NCI-H2107 (cell line): Measurements from ENCODE around the gene LSM10.

Experiments
- DNase-seq: peaks from one replicate; lab custom pipeline; 2025; lab: John Stamatoyannopoulos, UW

Gene LSM10

DNA sequence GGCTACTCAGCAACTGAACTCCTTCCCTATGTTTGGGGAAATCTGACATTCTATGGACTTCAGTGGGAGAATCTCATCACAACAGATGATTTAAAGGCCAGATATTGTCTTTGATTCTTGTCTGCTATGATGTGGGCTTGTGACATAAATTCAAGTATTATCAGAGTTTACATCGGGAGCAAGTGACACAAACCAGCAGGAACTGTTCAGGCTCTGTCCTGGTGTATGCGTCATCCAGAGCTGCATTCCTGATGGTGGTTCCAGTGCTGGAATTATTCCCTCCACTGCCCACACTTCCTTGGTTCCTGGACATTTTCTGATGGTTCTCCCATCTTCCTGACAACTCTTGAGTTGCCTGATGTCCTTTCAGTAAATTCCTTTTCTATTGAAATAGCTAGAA, 10.8 kb upstream of the LSM10 start:
- DNase-seq, result no peak

DNA sequence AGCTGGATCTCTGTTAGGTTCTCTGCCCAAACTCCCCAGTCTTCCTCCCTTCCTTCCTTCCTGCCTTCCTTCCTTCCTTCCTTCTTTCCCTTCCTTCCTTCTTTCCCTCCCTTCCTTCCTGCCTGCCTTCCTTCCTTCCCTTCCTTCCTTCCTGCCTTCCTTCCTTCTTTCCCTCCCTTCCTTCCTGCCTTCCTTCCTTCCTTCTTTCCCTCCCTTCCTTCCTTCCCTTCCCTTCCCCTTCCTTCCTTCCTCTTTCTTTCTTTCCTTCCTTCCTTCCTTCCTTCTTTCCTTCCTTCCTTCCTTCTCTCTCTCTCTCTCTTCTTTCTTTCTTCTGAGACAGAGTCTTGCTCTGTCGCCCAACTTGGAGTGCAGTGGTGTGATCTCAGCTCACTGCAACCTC, 8.7 kb upstream of the LSM10 start:
- DNase-seq, result no peak

DNA sequence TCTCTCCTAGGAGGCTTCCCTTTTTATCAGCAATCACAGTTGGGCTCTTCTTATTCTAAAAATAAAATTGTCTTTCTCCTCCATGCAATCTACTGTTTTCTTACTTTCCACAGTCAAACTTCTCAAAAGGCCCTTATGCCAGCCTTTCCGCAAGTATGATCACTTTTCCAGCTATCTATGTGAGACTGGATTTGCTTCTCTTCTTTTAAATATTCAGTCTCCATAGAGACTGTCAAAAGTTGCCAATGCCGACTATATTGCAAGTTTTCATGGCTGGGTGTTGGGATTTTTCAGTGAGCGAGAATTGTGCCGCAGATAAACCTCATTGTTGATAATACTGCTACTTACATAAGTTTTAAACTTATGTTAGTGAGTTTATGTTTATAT, 4.8 kb upstream of the LSM10 start:
- no peak for DNase-seq

DNA sequence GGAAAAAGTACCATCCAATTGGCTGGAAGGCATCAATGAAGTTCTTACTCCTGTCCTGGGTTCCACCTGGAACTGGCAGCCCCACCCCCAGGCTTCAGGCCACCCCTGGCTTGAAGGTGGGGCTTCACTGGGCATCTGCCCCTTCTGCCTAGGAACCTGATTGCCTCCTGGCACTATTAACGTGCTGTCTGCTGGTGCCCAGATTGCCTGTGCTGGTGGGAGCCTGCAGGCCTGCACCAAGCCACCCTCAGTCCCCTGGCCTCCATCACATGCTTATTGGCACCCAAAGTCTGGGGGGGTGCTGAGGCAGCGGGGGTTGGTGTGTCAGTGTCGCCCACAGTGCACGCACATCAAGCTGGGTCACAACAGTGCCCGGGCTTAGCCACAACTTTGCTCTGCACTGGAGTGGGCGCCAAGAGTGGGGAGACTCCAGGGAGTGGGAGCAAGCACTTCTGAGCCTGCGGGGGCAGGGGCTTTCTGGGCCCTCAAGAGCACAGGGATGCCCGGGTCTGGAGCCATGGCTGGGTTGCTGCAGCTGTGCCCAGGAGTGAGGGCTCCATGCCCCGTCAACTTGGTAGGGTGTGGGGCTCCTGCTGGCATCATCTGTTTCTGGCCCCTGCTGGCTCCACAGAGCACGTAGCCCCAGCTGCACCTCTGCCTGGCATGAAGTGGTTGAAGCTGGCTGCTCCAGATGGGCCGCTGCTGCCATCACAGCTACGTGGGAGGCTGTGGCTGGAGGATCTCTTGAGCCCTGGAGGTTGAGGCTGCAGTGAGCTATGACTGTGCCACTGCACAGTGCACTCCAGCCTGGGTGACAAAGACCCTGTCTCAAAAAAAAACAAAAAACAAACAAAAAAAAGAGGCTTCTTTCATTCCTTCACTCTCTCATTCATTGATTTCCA, 4.1 kb upstream of the LSM10 start:
- DNase-seq, result no peak

DNA sequence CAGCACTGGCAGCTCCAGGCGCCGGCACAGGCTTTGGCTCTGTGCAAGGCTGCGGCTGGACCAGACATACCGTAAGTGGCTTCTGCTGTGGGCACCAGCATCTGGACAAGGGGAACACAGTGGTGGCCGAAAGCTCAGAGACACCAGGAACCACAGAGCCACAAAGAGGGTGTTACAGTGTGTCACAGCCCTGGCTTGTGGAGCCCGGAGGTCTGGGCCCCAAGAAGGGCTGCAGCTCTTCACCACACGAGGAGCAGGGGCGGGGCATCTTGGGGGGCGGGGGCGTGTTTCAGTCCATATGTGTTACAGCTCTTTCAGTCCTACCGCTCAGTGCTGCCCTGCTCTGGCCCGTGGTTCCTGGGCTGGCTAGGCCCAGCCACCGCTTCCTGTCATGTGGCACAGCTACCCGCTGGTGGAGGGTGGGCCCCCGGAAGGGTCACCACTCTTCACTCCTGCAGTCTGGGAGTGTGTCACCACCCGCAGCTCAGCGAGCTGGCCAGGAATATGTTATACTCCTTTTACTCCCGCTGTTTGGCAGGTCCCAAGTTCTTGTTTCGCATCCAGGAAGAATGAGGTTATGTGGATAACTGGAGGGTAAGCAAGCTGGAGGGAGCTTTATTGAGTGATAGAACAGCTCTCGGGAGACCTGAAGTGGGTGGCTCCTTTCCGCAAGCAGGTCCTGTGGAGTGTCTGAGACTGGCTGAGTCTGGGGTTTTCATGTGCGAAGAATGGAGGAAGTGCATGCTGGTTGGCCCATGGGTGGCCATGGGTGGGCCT, 3.3 kb upstream of the LSM10 start:
- DNase-seq, result no peak

DNA sequence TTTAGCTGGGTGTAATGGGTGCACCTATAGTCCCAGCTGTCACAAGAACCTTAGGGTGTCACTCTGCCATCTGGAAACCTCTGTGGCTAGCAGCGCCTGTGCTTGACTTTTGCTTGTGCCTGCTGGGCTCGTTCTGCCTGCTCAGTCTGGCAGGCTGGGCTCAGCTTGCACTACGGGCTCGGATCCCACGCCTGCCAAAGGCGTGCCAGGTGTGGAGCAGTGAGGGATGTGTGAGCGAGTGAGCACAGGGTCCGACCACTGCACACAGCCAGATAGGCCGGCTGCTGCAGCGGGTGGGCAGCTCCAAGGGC, 2.8 kb upstream of the LSM10 start:
- no peak for DNase-seq

DNA sequence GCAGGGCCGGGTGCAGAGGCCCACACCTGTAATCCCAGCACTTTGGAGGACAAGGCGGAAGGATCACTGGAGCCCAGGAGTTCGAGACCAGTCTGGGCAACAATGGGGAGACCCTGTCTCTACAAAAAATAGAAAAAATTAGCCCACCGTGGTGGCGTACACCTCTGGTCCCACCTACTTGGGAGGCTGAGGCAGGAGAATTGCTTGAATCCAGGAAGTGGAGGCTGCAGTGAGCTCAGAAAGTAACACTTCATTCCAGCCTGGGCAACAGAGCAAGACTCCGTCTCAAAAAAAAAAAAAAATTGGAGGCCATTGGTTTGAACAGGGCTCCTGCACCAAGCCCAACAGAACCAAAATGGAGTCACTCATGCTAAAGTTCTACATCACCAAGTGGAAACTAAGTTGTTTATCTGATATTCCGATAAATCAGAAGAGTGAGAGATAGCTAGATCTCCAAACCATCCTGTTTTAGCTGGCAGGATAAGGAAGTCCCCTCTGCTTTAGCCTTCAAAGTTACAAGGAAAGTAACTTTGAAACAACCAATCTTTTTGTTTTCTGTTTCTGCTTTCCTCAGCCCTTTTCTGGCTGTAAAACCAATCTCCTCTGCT, 766 bp upstream of the LSM10 start:
- no peak for DNase-seq

DNA sequence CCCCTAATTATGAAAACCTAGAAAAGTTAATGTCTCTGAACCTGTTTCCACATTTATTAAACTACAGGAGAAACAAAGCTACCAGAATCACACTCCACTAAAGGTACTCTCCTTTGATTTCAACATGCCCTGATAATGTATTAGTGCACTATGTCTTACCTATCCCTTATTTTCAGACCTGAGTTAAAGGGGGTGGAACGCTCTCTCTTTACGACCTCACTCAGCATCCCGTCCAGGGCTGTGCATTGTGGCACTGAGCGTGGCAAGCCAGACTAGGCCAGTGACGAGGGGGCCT, 678 bp downstream of the LSM10 start:
- DNase-seq, result no peak

DNA sequence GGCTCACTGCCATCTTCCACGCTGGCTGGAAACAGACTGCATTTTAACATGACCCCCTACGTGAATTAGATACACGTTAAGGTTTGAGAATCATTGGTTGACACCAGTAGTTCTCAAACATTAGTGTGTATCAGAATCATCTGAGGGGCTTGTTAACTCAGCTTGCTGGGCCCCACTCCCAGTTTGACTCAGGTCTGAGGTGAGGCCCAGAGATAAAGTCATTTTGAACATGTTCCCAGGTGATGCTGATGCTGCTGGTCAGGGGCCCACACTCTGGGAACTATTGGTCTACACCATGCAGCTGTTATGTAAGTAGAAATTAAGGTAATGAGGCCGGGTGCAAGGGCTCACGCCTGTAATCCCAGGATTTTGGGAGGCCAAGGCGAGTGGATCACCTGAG, 1.3 kb downstream of the LSM10 start:
- no peak for DNase-seq

DNA sequence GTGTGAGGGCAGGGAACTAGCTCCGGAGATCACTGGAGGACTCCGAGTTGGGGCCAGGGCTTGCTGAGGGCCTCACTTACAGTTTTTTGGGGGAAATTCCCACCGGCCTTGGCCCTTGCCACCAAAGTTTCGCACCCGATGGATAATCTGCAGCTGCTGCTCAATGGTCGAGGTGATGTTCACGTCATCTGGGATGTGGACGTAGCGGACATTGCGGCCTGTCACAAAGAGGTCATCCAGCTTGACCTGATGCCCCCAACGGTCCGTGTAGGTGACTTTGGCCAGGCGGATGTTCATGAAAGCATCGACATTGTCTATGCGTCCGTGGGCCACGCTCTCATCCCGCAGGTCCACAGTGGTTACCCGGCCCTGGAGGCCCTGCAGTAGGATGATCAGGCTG, 4.0 kb downstream of the LSM10 start:
- no peak for DNase-seq

DNA sequence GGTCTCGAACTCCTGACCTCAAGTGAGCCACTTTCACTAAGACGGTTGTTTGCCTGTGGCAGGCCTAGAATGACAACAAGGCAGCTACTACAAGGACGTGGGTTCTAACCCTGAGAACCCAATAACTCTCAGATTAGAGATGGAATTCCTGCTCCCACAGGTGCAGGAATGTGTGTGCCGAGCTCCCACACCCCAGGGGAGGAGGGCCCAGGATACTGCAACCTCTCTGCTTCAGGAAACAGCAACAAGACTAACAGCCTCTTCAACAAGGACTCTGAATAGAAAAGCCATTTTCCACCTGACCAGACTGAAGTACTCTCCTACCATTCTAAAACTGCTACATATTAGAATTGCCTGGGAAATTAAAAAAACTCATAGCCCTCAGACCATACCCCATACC, 4.9 kb downstream of the LSM10 start:
- DNase-seq, result no peak

DNA sequence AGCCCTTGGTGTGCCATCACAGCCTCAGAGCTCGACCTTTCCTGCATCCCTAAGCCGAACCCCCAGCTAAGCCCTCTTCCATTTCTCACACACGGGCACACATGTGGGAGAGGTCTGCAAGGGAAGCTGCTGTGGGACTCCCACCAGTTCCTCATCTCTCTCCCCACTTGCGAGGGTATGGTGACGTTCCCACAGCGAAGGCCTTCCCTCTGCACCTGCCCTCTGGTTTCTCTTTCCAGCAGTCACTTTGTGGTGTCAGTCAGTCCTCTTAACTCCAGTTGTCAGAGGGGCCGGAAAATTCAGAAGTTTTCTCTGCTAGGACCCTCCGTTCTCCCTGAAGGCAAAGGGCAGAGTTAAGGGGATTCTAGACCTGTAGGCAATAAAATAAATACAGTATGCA, 6.4 kb downstream of the LSM10 start:
- no peak for DNase-seq

DNA sequence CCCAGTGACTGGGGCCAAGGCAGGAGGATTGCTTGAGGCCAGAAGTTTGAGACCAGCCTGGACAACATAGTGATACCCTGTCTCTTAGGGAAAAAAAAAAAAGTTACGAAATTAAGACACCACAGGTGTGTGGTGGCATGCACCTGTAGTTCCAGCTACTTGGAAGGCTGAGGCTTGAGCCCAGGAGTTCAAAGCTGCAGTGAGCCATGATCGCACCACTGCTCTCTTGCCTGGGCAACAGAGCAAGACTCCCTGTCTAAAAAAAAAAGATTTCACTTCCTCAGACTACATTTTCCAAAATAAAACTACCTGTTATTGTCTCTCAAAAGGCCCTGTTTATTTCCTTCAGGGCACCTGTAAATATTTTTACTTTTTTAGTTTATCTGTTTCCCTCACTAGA, 7.3 kb downstream of the LSM10 start:
- DNase-seq, result no peak

DNA sequence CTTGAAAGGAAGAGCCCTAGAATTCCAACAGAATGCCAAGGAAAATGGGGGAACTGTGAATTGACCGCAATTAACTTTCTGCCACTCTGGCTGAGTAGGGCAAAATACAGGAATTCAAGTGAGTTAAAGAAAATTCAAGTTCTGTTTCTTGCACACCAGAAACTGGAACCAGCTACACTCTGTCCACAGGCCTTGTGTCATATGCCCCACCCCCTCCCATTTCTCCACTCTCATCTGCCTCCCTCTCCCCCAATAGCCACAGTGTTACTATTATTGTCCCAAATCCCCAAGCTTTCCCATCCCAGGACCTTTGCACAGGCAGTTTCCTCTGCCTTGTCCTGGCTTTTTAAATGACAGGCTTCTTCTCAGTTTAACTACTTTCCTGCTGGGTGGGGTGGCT, 7.7 kb downstream of the LSM10 start:
- DNase-seq, result no peak

DNA sequence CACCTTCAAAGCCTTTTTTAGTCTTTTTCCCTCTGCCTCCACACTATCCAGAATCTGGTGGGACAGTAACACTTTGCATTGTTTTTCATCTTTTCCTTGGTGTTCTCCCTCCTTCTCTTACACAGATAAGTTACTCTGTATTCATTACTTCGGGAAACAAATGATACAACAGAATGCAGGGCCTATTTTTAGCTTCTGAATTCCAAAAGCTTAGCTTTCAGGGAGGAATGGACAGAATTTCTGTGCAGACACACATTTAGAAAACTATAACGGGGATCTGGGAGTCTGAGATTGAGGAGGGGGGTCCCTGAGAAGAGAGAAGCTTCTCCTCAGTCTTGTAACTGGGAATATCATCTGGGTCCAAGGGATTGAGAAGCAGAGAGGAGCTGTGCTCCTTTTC, 8.4 kb downstream of the LSM10 start:
- no peak for DNase-seq

DNA sequence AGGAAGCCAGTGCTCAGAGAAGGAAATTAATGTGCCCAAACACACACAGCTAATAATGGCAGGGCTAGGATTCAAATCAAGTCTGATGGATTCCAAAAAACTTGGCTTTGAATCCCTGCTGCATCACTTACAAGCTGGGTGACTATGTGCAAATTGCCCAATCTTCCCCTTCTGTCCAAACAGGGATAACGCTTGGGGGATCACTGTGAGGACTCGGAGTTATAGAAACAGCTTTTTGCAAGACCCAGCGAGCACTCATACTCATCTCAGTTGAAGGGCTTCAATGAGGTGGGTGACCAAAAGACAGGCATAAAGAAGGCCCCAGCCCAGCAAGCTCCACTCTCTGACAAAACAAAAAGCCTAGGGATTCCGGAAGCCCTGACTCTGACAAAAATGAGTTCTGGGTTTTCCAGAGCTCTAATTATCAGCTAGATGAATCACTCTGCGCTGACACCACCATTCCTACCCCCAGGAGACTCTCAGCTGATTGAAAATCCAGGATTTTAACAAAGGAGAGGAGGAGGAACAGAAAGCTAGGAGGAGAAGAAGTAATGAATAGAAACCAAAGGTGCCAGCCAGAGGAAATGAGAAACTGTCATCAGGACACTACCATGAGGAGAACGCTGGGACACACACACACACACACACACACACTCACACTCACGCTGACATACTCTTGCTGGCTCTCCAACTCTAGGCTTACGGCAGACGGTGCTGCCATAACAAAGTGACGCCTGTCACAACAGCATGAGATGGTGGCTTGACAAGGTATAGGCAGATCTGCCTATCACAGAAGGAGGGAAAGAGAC, 10.4 kb downstream of the LSM10 start:
- no peak for DNase-seq

DNA sequence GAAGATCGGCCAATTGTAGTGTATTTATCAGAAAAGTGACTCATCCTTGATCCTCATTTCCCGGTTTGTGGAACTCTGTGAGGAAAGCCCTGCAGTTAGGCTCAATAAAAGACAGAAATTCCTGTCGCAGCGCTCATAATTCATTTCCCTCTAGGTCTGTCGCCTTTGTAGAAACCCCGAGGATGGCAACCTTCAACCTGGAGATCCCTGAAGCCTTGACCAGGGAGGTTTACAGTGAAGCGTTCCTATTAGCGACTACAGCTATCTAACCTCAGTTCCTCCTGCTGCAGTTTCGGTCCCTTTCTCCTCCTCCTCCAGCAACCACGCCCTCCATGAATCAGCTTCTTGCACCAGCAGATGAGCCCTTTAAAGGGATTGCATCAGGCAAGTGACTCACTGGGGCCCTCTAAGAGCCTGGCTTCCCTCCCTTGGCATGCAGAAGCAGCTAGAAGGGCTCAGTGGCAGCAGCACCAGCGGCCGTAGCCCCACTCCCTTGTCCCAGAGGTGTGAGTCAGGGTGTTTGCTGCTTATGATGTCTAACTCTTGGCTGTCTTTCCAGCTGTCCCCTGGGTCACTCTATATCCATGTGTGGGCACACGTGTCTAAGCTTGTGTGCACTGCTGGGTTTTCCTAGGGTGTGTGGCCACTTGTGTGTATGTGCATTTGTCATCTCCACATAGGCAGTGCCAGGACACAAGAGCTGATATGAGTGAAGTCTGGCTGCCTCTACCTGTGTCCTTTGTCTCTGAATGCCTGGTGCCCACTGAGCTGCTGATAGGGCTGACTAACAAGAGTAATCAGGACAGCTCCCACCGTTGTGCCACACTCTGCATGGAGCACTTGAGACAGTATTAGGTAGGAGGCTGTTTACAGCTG, 11.2 kb downstream of the LSM10 start:
- DNase-seq, result peak; percentile 73

DNA sequence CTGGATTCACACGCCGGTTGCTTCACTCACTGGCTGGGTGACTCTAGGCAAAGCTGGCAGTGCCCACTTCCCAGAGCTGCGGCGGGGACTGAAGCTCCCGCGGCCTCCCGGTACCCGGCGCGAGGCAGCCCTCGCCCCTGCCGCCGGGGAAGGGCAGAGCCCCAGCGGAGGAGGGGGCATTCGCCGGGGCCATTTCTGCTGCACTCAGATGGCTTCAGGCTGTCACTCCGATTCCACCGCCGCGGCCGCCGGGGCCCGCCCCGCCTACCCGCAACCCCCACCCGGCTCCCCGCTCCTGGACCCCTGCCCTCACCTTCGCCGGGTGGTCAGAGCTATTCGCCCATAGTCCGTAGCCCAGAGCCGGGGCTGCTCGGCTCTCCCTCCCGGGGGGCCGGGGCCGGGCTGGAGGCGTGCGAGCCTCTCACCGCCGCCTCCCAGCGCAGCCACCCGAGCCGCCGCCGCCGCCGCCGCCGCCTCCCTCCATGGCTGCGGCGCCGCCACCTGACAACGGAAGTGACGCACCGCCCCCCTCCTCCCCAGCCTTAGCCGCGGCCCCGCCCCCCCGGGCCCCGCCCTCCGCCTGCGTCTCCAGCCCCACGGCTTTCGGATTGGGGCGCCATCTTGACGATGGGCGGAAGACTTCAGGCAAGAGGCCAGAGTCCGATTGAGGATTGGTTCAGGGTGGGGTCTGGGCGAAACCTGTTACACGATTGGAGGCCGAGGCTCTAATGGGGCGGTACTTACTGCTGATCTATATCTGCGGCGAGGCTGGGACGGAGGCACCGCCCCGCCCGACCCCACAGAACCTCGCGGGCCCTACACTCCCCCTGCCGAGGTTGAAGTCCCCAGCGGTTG, 12.1 kb downstream of the LSM10 start, which contains the start of gene STK40:
STK40 (minus strand) TSS at position 515 of the 855 bp plus-strand sequence. CDS start 24,592 bp downstream, outside the sequence.
- DNase-seq, result peak; percentile 97

DNA sequence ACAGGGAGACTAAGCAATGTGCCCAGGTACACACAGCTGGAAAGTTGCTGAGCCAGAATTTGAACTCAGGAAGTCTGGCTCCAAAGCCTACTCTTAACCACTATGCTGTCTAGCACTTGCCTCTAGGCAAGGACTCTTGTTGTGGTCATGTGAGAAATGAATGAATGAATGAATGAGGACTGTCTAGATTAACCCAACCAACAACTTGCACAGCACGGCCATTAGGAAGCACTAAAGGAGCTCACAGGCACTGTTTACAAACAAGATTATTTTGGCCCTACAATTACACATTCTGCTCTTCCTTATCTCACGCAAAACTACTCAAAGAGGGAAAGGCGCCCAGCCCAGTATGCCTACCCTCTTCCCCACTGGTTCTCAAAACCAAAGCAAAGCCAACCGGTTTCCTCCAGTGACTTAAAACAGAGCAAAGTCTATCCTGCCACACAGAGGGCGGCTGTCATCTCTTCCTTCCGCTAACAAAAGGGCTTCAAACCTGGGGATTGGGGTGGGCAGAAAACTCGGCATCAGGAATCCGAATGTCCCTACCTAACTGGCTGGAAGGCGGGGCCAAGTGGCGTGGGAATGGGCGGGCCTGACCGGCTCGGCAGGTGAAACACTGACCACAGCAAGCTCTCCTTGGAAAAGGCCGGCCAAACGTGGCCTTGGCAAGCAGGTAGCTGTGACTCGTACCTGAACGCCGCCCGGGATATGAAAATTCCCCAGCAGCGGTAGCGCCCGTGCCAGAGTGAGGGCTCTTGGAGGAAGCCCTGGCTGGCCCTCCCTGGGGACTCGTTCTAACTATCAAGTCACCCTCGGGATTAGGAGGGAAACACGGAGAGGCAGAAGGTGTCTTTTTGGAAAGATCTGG, 12.9 kb downstream of the LSM10 start:
- peak; percentile 48 for DNase-seq
